ENCODE measurements around the gene ADAMTS17.

Gene ADAMTS17

GRCh38 chr15:100037901-100038300, 303.9 kb downstream of the ADAMTS17 start:
- H3K4me3 ChIP-seq (ENCODE audit: low read depth, low read length) = no peak overlapping the region
- no peak for TF ChIP-seq CTCF (IDR thresholded peaks at IDR 0.05; ENCODE audit: borderline replicate concordance, insufficient read depth, low read depth, low read length)

- H3K4me3 ChIP-seq (ENCODE audit: low read depth, low read length) = no peak overlapping the region
- no peak for TF ChIP-seq CTCF (IDR thresholded peaks at IDR 0.05; ENCODE audit: borderline replicate concordance, insufficient read depth, low read depth, low read length)
Measured at GRCh38 chr15:100036015-100036414, 305.8 kb downstream of the ADAMTS17 start.

DNA sequence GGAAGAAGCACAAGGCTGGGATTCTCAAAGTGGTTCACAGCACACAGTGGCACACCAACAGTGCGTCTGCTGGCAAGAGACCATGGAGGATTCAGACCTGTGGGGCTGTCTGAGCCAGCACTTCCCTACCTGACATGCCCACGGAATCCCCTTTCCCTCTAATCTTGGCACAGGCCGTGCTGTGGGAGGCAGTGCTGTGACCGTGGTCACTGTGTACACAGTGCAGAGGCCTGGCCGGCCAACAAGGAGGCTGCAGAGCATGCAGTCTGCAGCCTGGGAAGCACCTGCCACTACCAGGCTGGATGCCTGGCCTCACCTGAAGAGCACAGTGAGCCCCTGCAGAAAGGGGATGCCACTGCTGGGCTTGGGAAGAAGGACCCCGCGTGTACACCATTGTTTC, 307.6 kb downstream of the ADAMTS17 start:
- no peak for TF ChIP-seq CTCF (IDR thresholded peaks at IDR 0.05; ENCODE audit: borderline replicate concordance, insufficient read depth, low read depth, low read length)
- no peak overlapping the region for H3K4me3 ChIP-seq (ENCODE audit: low read depth, low read length)

DNA sequence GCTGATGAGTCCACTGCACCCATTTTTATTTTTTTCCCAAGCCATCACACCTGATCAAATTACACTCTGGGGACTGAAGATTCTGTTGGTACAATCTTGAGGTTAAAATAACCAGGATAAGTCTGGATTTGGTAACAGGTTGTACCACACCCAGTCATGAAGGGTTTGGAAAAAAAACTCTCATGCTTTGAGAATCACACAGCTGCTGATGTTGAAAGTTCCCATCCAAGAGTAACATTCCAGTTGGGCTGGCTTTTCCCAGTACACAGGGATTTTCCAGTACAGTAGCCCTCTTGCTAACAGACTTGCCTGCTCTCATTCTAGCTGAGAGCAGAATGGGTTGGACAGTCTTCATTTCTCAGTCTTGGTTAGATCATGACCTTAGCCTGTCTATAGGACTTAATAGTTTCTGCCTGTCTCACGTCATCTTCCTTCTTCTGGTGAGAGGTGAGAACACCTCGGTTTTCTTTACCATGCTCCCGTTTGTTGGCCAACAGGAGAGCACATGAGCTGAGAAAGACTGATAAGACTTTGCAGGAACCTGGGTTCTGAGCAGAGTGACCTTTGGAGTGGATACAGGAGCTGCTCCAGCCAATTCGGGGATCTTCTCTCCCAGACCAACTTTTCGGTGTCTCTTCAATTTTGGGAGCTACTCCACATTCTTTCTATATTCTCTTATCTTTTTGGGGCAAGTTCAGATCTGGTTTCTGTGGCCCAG, 308.5 kb downstream of the ADAMTS17 start:
- TF ChIP-seq CTCF (IDR thresholded peaks at IDR 0.05; ENCODE audit: borderline replicate concordance, insufficient read depth, low read depth, low read length) = no peak
- no peak overlapping the region for H3K4me3 ChIP-seq (ENCODE audit: low read depth, low read length)

DNA sequence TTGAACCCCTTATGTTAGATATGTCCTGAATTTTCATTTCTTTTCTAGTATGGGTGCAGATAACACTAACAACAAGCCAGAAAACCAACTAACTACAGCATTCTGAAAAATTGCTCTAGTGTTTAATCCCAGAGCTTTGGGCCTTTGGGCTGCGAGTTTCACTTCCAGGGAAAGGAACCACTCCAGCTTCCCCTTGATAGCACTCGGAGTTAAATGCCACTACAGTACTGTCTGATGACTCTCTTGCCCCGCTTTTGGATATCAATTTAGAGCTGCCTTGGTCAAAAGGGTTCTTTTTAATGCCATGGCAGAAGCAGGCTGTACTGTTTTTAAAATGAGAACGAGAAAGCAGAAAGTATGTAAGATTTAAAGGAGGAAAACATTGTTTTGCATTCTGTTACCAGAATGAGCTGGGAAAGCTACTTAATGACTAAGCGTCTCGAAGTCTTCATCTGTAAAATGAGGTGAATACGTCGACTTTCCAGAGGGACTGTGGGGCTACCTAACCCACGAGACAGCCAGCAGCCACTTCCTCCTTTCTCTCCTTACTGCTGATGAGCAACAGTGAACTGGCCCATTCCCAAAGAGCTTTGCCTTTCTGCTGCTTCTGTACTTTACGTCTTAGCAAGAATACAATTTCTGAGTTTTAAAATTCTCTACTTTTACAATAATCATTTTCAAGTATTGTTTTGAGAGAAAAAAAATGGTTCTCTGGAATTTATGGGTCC, 309.3 kb downstream of the ADAMTS17 start:
- TF ChIP-seq CTCF (IDR thresholded peaks at IDR 0.05; ENCODE audit: borderline replicate concordance, insufficient read depth, low read depth, low read length) = no peak
- H3K4me3 ChIP-seq (ENCODE audit: low read depth, low read length) = no peak overlapping the region

GRCh38 chr15:100031665-100032357, 310.0 kb downstream of the ADAMTS17 start:
- no peak for TF ChIP-seq CTCF (IDR thresholded peaks at IDR 0.05; ENCODE audit: borderline replicate concordance, insufficient read depth, low read depth, low read length)
- no peak overlapping the region for H3K4me3 ChIP-seq (ENCODE audit: low read depth, low read length)

Measured in GM12875 (cell line).